ENCODE results near the gene ALOX5. TPM values are rescaled to one million over a fixed set of nuclear protein-coding genes. Genes with fewer than 3 reads are reported as not detected.

The ALOX5 gene
- total RNA-seq, 1 experiment from 2014 or later, result 6.1 TPM

- TF ChIP-seq YY1 (IDR thresholded peaks at IDR 0.05; ENCODE audit: extremely low read depth, insufficient replicate concordance, low read depth, low read length) (no peak), EZH2 (IDR thresholded peaks at IDR 0.05) (no peak), JUND (IDR thresholded peaks at IDR 0.05) (no peak), TCF7L2 (IDR thresholded peaks at IDR 0.05; ENCODE audit: borderline replicate concordance, extremely low read depth, insufficient read depth, insufficient read length) (no peak), SRF (IDR thresholded peaks at IDR 0.05; ENCODE audit: low read depth) (no peak), SIN3A (IDR thresholded peaks at IDR 0.05; ENCODE audit: low read depth) (no peak), POLR2A (IDR thresholded peaks at IDR 0.05; ENCODE audit: borderline replicate concordance, extremely low read depth, insufficient read depth, insufficient read length) (no peak)
- TF ChIP-seq, protein P1, sequence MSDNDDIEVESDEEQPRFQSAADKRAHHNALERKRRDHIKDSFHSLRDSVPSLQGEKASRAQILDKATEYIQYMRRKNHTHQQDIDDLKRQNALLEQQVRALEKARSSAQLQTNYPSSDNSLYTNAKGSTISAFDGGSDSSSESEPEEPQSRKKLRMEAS (IDR thresholded peaks at IDR 0.05), result no peak
- TF ChIP-seq, protein P2, sequence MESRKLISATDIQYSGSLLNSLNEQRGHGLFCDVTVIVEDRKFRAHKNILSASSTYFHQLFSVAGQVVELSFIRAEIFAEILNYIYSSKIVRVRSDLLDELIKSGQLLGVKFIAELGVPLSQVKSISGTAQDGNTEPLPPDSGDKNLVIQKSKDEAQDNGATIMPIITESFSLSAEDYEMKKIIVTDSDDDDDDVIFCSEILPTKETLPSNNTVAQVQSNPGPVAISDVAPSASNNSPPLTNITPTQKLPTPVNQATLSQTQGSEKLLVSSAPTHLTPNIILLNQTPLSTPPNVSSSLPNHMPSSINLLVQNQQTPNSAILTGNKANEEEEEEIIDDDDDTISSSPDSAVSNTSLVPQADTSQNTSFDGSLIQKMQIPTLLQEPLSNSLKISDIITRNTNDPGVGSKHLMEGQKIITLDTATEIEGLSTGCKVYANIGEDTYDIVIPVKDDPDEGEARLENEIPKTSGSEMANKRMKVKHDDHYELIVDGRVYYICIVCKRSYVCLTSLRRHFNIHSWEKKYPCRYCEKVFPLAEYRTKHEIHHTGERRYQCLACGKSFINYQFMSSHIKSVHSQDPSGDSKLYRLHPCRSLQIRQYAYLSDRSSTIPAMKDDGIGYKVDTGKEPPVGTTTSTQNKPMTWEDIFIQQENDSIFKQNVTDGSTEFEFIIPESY (IDR thresholded peaks at IDR 0.05; ENCODE audit: extremely low read depth, insufficient replicate concordance, low read length), result no peak
These were observed 19.8 kb upstream of the ALOX5 start (continued) for GRCh38 chr10:45354261-45354660.

- CTCF ChIA-PET, result no interaction called here
- RAD21 ChIA-PET (ENCODE audit: low non-redundant PET in 1 of 2, low total read pairs in 2 of 2, uncharacterized antibody in 2 of 2, unreplicated experiment in 2 of 2), result no interaction called here
- no TSS peak for BruUV-seq (replicated peaks)
These were observed 18.5 kb upstream of the ALOX5 start for GRCh38 chr10:45355494-45355893.

More at GRCh38 chr10:45355494-45355893, 18.5 kb upstream of the ALOX5 start:
- peaks cover 46% of the 10 kb centered on the region for H3K27me3 ChIP-seq (ENCODE audit: insufficient read depth, low read length)
- no peak overlapping the region for H3K4me2 ChIP-seq (ENCODE audit: low read length)
- H3K4me1 ChIP-seq (ENCODE audit: control insufficient read depth in 1 of 2, insufficient read depth in 2 of 2, low read length in 2 of 2), result no peaks in the 10 kb centered on the region
- no peaks in the 10 kb centered on the region for H3K9me2 ChIP-seq (ENCODE audit: insufficient read depth)
- intact Hi-C loops (cut with micrococcal nuclease), result no loop called here
- ATAC-seq (no peak), DNase-seq (ENCODE audit: low read depth, low spot score) (no peak)
- POLR2A ChIA-PET, result no interaction called here
- TF ChIP-seq EZH2phosphoT487 (IDR thresholded peaks at IDR 0.05; ENCODE audit: borderline replicate concordance) (no peak), POLR2AphosphoS5 (IDR thresholded peaks at IDR 0.05; ENCODE audit: low read depth, low read length) (no peak), POLR2A (IDR thresholded peaks at IDR 0.05; ENCODE audit: borderline replicate concordance, extremely low read depth, insufficient read depth, insufficient read length) (no peak), SIN3A (IDR thresholded peaks at IDR 0.05; ENCODE audit: low read depth) (no peak), ZFX (IDR thresholded peaks at IDR 0.05) (no peak), CTCF (IDR thresholded peaks at IDR 0.05 in 2 of 3, conservative IDR thresholded peaks at IDR 0.05 in 1 of 3; ENCODE audit: borderline replicate concordance in 1 of 3, insufficient read depth in 1 of 3, low read depth in 2 of 3, low read length in 2 of 3) (no peak), SP1 (IDR thresholded peaks at IDR 0.05; ENCODE audit: low read depth) (no peak), ELF1 (IDR thresholded peaks at IDR 0.05; ENCODE audit: borderline replicate concordance, low read depth) (no peak), TCF7L2 (IDR thresholded peaks at IDR 0.05; ENCODE audit: borderline replicate concordance, extremely low read depth, insufficient read depth, insufficient read length) (no peak)
- TF ChIP-seq, protein P1 (IDR thresholded peaks at IDR 0.05), result no peak
- H3K79me2 ChIP-seq (ENCODE audit: insufficient read depth, low read length), result no peaks in the 10 kb centered on the region
- no peaks in the 10 kb centered on the region for H4K20me1 ChIP-seq (ENCODE audit: insufficient read depth)
- no peak overlapping the region for H3K4me3 ChIP-seq (replicated peaks in 1 of 2; ENCODE audit: low read depth in 1 of 2, low read length in 2 of 2)
- H2AFZ ChIP-seq (ENCODE audit: low read depth, low read length, poor library complexity, severe bottlenecking), result no peak overlapping the region
- H3K36me3 ChIP-seq (ENCODE audit: control insufficient read depth in 1 of 2, insufficient read depth in 2 of 2, low read length in 2 of 2), result no peaks in the 10 kb centered on the region
- no peak overlapping the region for H3K9ac ChIP-seq (ENCODE audit: low read length)
- no peak overlapping the region for H3K27ac ChIP-seq (ENCODE audit: low read depth, low read length)
- H3K9me3 ChIP-seq (ENCODE audit: control insufficient read depth in 1 of 2, insufficient read depth in 1 of 2, low read depth in 1 of 2, low read length in 2 of 2), result no peaks in the 10 kb centered on the region

Data from HCT116 (cell line).